ENCODE data around the gene PHC3.

PHC3 gene

DNA sequence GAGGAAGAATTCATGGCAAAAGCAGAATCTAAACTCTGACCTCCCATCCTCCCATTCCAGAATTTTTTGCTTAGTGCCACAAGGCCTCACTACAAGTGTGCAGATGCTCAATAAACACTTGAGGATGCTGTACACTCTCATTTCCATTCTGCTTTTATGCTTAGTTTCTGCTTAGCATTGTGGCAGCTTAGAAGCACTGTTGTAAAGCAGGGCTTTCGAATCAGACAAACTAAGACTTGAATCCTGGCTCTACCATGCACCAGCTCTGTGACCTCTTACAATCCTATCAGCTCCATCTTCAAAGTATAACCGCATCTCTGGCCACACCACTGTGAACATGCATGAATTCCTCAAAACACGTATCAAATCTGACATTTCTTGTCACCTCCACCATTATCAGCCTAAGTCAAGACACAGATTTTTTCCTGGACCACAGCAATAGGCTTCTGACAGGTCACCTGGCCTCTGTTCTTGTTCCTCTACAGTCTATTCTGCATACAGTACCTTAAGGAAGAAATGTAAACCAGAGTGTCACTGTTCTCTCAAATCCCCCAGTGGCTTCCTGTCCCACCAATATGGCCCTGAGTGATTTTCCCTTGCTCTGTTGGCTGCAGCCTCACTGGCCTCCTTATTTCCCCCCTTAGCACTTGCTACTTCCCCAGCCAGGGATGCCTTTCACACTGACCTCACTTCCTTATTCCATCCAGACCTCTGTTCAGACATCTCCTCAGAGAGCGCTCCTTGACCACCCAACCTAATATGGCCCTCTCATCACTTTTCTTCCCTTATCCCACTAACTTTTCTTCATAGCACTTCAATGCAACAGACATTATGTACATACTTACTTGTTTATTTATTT, 8.1 kb upstream of the PHC3 start:
- no peak for DNase-seq (ENCODE audit: low read depth)

- no peak for DNase-seq (ENCODE audit: low read depth)
Measured at GRCh38 chr3:170180079-170180907, 1.2 kb downstream of the PHC3 start.

- DNase-seq (ENCODE audit: low read depth): no peak
Measured at GRCh38 chr3:170179432-170179831, 2.1 kb downstream of the PHC3 start.

GRCh38 chr3:170178651-170179050, 2.9 kb downstream of the PHC3 start:
- peak; percentile 28 for DNase-seq (ENCODE audit: low read depth)

DNA sequence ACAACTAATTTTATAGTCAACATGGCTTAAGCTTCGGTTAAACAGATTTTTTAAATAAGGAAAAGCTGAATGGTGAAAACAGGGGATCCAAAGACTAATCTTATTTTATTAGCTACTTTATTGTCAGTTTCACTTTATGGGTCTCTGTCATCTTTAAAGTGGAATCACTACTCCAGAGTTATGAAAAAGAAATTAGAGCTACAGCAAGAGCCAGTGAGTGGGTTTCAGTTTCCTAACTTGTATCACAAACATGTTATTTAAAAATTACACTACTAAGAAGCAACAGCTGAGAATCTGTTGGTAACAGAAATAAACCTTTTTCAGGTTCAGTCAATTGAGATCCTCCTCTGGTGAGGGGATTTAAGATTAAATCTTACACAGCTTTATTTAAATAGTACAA, 10.0 kb downstream of the PHC3 start:
- DNase-seq (ENCODE audit: low read depth): no peak

GRCh38 chr3:170164717-170165116, 16.8 kb downstream of the PHC3 start:
- DNase-seq (ENCODE audit: low read depth): no peak

GRCh38 chr3:170163956-170164645, 17.4 kb downstream of the PHC3 start:
- DNase-seq (ENCODE audit: low read depth): no peak

DNA sequence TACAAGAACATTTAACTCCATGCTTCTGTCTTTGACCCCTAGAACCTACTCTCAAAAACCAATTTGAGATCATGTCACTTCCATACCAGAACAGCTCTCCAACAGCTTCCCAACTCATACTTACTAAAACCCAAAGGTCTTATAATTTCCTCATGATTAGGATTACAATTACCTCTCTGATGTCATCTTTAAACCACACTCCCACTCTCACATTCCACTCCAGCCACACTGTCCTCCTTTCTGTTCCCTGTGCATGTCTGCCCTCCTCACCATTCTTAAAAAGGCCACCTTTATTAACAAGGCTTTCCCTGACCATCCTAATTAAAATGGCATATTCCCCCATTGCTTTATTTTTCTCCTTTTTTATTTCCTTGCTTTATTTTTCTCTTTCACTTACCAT, 18.9 kb downstream of the PHC3 start:
- DNase-seq (ENCODE audit: low read depth): no peak

DNA sequence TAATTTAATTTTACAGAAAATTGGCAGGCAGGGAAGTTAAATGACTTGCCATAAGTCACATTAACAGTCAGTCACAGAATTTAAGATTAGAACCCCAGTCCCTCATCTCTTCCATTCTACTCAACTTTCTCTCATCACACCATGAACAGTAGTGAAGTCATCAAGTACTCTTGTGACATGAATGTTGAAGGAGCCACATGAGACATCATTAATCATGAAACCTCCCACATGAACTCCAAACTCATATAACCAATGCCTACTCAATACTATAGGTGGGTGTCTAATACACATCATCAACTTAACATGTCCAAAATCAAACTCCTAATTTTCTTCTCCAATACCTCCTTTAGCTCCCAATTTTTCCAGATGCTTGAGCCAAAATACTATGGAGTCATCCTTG, 19.5 kb downstream of the PHC3 start:
- DNase-seq (ENCODE audit: low read depth): no peak

DNA sequence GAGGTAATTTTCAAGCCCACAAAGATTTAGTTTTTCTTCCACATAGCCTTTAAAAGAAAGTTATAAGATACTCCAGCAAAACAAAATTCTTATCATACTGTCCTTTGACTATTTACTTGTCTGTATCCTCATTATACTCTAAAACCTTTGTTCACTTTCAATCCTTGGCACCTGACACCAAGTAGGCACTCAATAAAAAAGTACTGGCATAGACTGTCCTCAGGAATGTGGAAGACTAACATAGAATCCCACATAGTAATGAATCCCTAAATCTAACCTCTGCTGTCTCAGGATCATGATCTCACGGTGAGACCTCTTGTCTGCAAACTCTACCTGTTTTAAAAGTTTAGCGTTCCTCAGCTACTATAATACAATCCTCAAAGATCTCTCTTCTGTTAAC, 21.6 kb downstream of the PHC3 start:
- DNase-seq (ENCODE audit: low read depth): no peak

DNA sequence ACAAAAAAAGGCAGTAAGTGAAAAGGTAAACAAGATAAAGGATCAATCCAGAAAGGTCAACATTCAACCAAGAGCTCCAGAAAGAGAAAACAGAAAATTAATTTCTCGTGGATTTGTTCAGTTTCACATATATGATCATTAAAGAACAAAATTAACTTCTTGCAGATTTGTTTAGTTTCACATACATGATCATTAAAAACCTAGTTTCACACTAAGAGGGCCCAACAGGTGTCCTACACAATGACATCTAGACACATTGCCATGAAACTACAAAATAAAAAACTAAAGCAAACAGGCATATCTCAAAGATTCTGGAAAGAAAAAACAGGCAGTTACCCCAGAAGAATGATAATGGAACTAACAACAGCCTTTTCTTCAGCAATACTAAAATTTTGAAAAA, 22.1 kb downstream of the PHC3 start:
- no peak for DNase-seq (ENCODE audit: low read depth)

GRCh38 chr3:170155604-170156003, 25.9 kb downstream of the PHC3 start:
- DNase-seq (ENCODE audit: low read depth): no peak

DNA sequence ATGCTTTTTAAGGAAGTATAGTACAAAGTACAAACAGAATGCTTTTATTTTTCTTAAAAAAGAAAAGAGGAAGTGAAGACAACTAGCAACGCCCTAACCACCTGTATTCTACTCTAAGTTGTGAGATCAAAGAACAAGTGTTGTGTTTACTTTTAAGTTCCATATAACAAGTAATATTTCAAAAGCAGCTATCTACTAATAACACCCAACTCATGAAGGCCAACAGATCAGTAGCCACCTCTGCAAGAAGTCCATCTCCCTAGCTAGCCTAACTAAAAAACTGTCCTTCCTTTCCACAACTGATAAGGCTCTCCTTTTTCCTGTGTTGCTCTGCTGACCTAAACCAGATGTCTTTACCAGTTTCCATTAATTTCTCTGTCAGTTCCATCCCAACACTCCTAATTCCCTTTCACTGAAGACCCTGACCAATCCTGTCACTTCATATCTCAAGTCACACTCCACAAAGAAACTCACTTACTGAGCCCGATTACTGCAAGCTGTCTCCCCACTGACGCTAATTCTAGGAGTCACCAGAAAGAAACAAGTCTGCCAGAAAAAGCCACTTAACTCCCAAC, 26.9 kb downstream of the PHC3 start:
- no peak for DNase-seq (ENCODE audit: low read depth)

DNA sequence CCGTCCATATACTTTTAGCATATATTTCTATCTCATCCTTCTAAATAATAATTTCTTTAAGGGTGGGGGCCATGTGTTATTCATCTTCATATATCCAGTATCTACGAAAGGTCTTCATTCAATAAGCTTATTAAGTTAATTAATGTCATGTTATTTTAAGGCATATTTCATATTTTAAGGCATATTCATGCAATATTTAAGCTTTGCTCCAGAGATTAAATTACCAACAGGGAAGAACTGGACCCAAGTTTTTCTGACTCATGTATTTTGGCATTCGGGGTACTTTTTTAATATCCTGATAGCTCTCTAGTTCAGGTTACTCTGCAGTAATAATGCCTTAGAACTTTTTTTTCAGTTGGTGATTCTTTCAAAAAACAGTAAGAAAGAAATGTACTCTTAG, 27.4 kb downstream of the PHC3 start:
- DNase-seq (ENCODE audit: low read depth): no peak

DNA sequence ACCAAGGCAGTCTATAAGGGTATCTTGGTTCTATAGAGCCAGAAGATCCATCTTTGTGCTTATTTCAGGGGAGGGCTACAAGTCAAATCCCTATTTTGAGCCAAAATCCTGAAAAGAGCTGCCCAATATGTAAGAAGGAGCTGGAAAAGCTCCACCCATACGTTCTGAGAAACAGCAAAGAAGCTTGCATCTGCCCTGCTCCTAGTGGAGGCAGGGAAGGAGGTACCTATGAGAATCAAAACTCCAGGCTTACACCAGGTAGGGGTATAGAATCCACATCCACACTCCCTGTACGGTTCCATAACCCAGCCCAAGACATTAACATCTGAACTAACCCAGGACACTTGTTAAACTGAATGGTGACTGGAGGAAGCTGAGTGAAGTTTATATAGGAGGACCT, 30.0 kb downstream of the PHC3 start:
- no peak for DNase-seq (ENCODE audit: low read depth)

GRCh38 chr3:170149016-170149415, 32.5 kb downstream of the PHC3 start:
- no peak for DNase-seq (ENCODE audit: low read depth)

DNA sequence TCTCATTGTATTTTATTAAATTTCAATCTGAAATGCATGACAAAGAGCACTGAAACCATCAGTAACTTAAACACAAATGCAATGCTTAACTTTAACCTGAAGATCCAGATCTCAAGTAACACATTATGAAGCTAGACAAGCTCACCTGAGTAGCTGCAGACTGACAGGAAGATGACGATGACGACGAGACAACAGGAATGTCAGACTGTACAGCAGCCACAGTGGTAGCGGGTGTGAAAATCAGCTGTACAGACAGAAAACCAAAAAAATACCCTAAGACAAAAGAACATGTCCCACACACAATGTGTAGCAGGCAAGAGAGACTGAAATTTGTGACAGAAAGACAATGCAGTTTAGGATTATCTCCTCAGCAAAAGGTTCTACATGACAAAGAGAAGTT, 36.3 kb downstream of the PHC3 start:
- DNase-seq (ENCODE audit: low read depth): no peak

GRCh38 chr3:170144437-170144843, 37.1 kb downstream of the PHC3 start:
- no peak for DNase-seq (ENCODE audit: low read depth)

DNA sequence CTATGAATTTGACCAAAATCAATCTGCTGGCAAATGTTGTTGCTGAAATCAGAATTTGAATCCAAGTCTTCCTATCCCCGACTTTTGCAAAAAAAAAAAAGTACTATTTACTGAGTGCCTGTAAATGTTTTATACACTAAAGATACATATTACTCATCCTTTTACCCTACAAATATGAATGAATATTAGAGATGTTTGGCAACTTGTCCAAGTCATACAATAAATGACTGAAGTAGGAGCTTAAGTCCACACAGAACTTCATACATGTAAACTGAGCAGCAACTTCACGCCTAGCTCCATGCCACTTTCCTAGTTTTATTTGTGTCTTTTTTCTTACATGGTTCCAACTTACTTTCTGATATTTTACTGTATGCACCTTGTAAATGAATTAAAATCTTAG, 39.2 kb downstream of the PHC3 start:
- no peak for DNase-seq (ENCODE audit: low read depth)

DNA sequence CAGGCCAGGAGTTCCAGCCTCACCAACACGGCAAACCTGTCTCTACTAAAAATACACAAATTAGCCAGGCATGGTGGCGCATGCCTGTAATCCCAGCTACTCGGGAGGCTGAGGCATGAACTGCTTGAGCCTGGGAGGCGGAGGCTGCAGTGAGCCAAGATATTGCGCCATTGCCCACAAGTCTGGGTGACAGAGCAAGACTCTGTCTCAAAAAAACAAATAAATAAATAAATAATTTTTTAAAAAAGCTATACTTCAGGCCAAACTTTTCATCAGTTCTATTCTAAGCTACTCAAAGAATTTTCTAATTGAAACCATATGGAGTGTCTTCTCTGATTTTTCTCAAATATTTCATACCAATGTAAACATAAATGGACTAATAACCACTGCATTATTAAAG, 43.5 kb downstream of the PHC3 start:
- DNase-seq (ENCODE audit: low read depth): no peak

DNA sequence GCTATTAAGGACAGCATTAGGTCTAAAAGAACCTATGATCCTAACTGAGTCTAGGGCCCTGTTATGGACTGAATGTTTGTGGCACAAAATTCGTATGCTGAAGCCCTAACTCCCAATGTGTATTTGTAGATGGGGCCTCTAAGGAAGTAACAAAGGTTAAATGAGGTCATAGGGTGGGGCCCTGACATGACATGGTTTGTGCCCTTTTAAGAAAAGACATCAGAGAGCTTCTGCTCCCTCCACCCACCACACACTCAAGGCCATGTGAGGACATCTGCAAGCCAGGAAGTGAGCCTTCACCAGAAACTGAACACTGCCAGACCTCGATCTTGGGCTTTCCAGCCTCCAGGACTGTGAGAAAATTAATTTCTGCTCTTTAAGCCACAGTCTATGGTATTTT, 49.2 kb downstream of the PHC3 start:
- no peak for DNase-seq (ENCODE audit: low read depth)

DNA sequence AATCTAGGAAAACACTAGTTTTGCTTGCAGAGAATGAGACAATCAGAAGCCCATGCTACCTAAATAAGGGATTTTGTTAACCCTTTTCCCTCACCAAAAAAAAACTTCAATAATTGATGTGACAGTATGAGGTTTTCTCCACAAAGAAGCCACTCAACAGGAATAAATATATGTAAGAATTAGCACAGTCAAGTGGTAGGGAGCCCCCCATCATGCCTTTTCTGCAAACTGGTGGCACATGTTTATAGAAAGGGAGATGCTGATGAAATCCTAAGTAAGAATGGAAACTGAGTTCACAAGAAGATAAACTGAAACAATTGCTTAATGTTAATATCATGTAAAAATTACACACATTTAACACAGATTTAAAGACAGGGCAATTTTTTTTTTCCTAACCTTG, 51.0 kb downstream of the PHC3 start:
- DNase-seq (ENCODE audit: low read depth): no peak
